Erythroblast (primary cell): ENCODE data around the gene ATF5.
A peak's percentile ranks its signal among the peaks of the same experiment; 100 is the strongest.

Source experiments
- DNase-seq, 2 experiments: peaks; one replicate each; lab custom pipeline; 2025; lab: John Stamatoyannopoulos, UW
- GATA1 ChIP-seq: IDR thresholded peaks from 2 replicates; pipeline ENCODE4 v1.6.1; 2011; ENCODE audit warnings: low read depth, mild to moderate bottlenecking, control low read depth, low read length, moderate library complexity
- POLR2A ChIP-seq: IDR thresholded peaks from 2 replicates; pipeline ENCODE4 v1.6.1; 2011; ENCODE audit warnings: mild to moderate bottlenecking, low read length

Gene ATF5

GRCh38 chr19:49889038-49889686, 39.8 kb upstream of the ATF5 start:
- no peak for DNase-seq
- TF ChIP-seq GATA1 (no peak), POLR2A (no peak)

GRCh38 chr19:49889687-49890348, 39.2 kb upstream of the ATF5 start:
- no peak for TF ChIP-seq GATA1
- DNase-seq: peak; percentile 91 to 92

GRCh38 chr19:49890349-49891311, 38.4 kb upstream of the ATF5 start:
- TF ChIP-seq POLR2A: no peak
- DNase-seq: peak in 1 of 2 experiments; percentile 72

DNA sequence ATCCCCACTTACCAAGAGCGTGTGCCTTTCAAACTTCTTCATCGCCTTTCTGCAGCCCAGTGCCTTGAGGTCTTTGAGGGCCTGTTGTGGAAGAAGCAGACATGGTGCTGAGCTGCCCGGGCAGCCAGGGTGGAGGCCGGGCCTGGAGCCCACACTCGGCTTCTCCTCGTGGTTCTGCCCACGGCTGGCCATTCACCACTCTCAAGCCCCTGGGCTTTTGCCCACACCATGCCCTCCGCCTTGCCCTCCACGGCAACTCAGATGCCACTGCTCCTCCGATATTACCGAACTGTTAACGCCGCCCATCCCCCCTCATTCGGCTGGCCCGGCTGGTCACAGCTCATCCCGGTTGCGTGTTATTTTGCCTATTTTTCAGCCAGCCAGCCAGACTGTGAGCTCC, 37.6 kb upstream of the ATF5 start:
- no peak for DNase-seq
- TF ChIP-seq POLR2A (no peak), GATA1 (no peak)

- no peak for DNase-seq
- TF ChIP-seq POLR2A (no peak), GATA1 (no peak)
Measured at GRCh38 chr19:49892716-49893115, 36.3 kb upstream of the ATF5 start.

GRCh38 chr19:49894011-49894664, 34.9 kb upstream of the ATF5 start:
- no peak for DNase-seq
- no peak for TF ChIP-seq POLR2A
- no peak for TF ChIP-seq GATA1

GRCh38 chr19:49894879-49895565, 34.0 kb upstream of the ATF5 start:
- TF ChIP-seq POLR2A (no peak), GATA1 (no peak)
- DNase-seq: no peak

GRCh38 chr19:49895566-49896297, 33.3 kb upstream of the ATF5 start:
- no peak for TF ChIP-seq GATA1
- TF ChIP-seq POLR2A: no peak
- no peak for DNase-seq

DNA sequence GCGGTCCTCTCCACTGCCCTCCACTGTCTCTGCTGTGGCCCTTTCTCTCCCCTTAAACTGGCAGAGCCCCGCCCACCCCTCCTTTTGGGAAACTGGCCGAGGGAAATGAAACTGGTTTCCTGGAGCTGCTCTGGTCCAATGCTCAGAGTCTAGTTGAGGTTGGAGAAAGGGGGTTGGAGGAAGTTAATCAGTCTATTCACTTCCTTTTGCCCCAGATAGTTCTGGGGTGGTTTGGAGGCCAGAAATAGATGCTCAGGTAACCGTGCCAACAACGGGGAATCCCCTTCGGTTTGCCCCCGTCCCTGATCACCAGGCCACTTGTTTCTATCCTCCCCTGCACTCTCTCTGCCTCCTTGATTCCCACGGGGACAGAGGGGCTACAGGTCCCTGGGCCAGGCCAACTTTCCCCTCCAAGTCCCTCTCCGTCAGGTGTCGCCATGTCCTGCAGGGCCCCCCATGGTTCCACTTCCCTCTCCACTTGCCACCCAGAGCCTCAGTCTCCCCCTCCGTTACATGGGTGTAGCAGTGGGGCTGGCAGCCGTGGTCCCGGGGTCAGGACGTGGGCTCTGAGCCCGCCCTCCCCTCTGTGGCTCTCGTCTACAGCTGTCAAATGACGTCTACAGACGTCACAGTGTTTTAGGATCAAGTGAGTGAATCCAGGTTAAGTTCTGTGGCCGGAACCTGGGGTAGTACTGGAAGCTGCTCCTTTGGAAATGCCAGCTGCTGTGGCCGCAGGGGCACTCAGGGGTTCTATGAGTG, 32.0 kb upstream of the ATF5 start, which contains the start of gene IL4I1:
TSS of gene IL4I1 (minus strand) at position 25 of the 759 bp plus-strand sequence. CDS start 727 bp downstream, outside the sequence.
- no peak for DNase-seq
- no peak for TF ChIP-seq POLR2A
- TF ChIP-seq GATA1: no peak

DNA sequence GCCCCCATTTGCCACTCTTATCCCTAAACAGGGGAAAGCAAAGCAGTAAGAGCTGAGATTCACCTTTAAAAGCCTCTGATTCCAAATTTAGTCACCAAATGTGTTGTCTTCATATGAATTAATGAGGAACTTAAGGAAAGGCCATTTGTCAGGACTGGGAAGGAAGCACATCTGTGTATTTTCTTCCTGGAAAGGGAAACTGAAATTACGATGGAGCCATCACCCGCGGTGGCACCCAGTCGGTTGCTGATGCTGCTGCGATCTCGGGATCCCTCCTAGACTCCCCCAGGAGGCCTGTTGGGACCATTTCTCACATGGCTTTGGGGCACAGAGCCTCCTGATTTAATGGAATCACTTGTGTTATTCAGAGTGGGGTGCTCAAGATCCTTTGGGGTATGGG, 24.9 kb upstream of the ATF5 start:
- no peak for DNase-seq
- TF ChIP-seq GATA1 (no peak), POLR2A (no peak)

- DNase-seq: no peak
- no peak for TF ChIP-seq GATA1
- no peak for TF ChIP-seq POLR2A
Measured at GRCh38 chr19:49906879-49907564, 22.0 kb upstream of the ATF5 start.
